Cardiac muscle cell (in vitro differentiated cells and primary cell): ENCODE measurements around the gene BABAM1. TPM values are rescaled to one million over a fixed set of nuclear protein-coding genes. Genes with fewer than 3 reads are reported as not detected.
"Not testable (repeated sequence)": the region's sequence is repeated elsewhere in the genome, so short reads cannot be mapped to it uniquely, and the experiment has no call there.

Experiments
- DNase-seq, 2 donors: peaks; one replicate each; pipeline versions ENCODE4 v3.0.0 to v3.0.0-alpha.2; 2010 to 2017; ENCODE audit warnings: low read depth in 1 of 2, low spot score in 1 of 2
- H3K27ac ChIP-seq: fragments of 200-600 bp; sonication (generic); 2 replicates; pipeline ENCODE4 v1.5.1; 2016
- H3K27me3 ChIP-seq: fragments of 200-600 bp; sonication (generic); 2 replicates; pipeline ENCODE4 v1.6.0; 2016; ENCODE audit warnings: control low read depth
- H3K36me3 ChIP-seq: fragments of 200-600 bp; sonication (generic); 2 replicates; pipeline ENCODE4 v1.5.1; 2016; ENCODE audit warnings: control low read depth
- H3K4me1 ChIP-seq: fragments of 200-600 bp; sonication (generic); 2 replicates; pipeline ENCODE4 v1.8.1; 2017; ENCODE audit warnings: low read depth, mild to moderate bottlenecking, mixed run types
- H3K4me3 ChIP-seq: fragments of 200-600 bp; sonication (generic); 2 replicates; pipeline ENCODE4 v1.5.1; 2016; ENCODE audit warnings: mild to moderate bottlenecking
- H3K9me3 ChIP-seq: fragments of 200-600 bp; sonication (generic); 2 replicates; pipeline ENCODE4 v1.5.1; 2017; ENCODE audit warnings: low read depth, mild to moderate bottlenecking, control low read depth
- CTCF ChIP-seq: IDR thresholded peaks from 2 replicates; pipeline ENCODE4 v1.5.1; 2012; ENCODE audit warnings: low read depth, mild to moderate bottlenecking, low read length
- polyA plus RNA-seq: library from polyadenylated mRNA; unstranded; fragments of >200 nt; fragmentation: Nextera tagmentation; extraction: Ambion mirVana; gene quantifications from 2 replicates; pipeline ENCODE4 v1.2.1, GENCODE V29; 2016
- total RNA-seq: library from RNA; depleted of rRNA; stranded (reverse); fragments of >200 nt; gene quantifications from 2 replicates; pipeline ENCODE4 v1.2.3, GENCODE V29; 2016

Gene BABAM1
- total and polyA plus RNA-seq, 2 experiments from 2014 or later, result 136 to 141 TPM

GRCh38 chr19:17268754-17269153, 1.5 kb downstream of the BABAM1 start:
- DNase-seq, result no peak
- H3K27ac ChIP-seq, result no peak overlapping the region
- no peak for TF ChIP-seq CTCF
- no peak overlapping the region for H3K4me3 ChIP-seq
- no peaks in the 10 kb centered on the region for H3K27me3 ChIP-seq
- peaks cover 3% of the 10 kb centered on the region for H3K4me1 ChIP-seq
- no peaks in the 10 kb centered on the region for H3K9me3 ChIP-seq
- peaks cover 11% of the 10 kb centered on the region for H3K36me3 ChIP-seq

GRCh38 chr19:17274892-17275291, 7.6 kb downstream of the BABAM1 start:
- H3K27ac ChIP-seq, H3K4me1 ChIP-seq, H3K9me3 ChIP-seq, H3K27me3 ChIP-seq, H3K4me3 ChIP-seq, DNase-seq: not testable (repeated sequence)
- peaks cover 30% of the 10 kb centered on the region for H3K36me3 ChIP-seq

GRCh38 chr19:17275441-17276175, 8.4 kb downstream of the BABAM1 start:
- H3K27me3 ChIP-seq, result no peaks in the 10 kb centered on the region
- DNase-seq, result no peak
- H3K9me3 ChIP-seq, result no peaks in the 10 kb centered on the region
- H3K4me1 ChIP-seq, result no peaks in the 10 kb centered on the region
- no peak overlapping the region for H3K4me3 ChIP-seq
- H3K27ac ChIP-seq, result no peak overlapping the region
- no peak for TF ChIP-seq CTCF
- H3K36me3 ChIP-seq, result peaks cover 30% of the 10 kb centered on the region

GRCh38 chr19:17279436-17279835, 12.2 kb downstream of the BABAM1 start:
- no peak for TF ChIP-seq CTCF
- Histone ChIP-seq H3K4me3 (no peak overlapping the region), H3K4me1 (no peaks in the 10 kb centered on the region), H3K9me3 (no peaks in the 10 kb centered on the region), H3K27ac (no peak overlapping the region), H3K36me3 (peaks cover 13% of the 10 kb centered on the region), H3K27me3 (peaks cover 13% of the 10 kb centered on the region)
- DNase-seq, result no peak

GRCh38 chr19:17281391-17282304, 14.4 kb downstream of the BABAM1 start, which contains the start of gene ANKLE1:
TSS of gene ANKLE1 (plus strand) at chr19:17281901. CDS start at chr19:17281921, 20 bp downstream.
- no peaks in the 10 kb centered on the region for H3K4me1 ChIP-seq
- H3K4me3 ChIP-seq, result peak within 1 kb of the TSS; percentile 8
- H3K27me3 ChIP-seq, result peaks cover 13% of the 10 kb centered on the region
- no peaks in the 10 kb centered on the region for H3K9me3 ChIP-seq
- no peak within 1 kb of the TSS for H3K27ac ChIP-seq
- H3K36me3 ChIP-seq, result peaks cover 4% of the 10 kb centered on the region
- peak; percentile 36 to 50 for DNase-seq
- no peak for TF ChIP-seq CTCF
